Measurements from ENCODE around the gene KRTAP4-4.
A peak's percentile ranks its signal among the peaks of the same experiment; 100 is the strongest.
"Not testable (repeated sequence)": the region's sequence is repeated elsewhere in the genome, so short reads cannot be mapped to it uniquely, and the experiment has no call there.

The KRTAP4-4 gene

GRCh38 chr17:41148971-41149651 lies 11.4 kb downstream of the KRTAP4-4 start:
- DNase-seq (ENCODE audit: low spot score), result not testable (repeated sequence)

GRCh38 chr17:41147531-41148204 lies 12.9 kb downstream of the KRTAP4-4 start:
- no peak for DNase-seq (ENCODE audit: low spot score)

DNA sequence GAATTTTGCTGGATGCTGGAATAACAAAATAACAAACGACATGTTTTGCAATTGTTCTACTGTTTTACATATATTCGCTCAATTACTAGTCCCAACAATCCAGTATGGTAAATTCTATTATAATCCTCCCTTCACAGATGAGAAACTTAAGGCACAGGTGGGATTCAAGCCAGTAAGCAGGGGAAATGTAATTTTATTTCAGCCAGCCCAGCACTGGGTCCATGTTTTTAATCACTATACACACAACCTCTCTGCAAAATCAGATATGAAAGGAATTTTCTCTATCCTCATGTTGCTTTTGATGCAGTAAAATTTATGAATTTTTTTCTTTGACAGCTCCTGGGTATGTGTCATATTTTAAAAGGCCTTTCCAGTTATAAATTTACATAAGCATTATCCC lies 15.3 kb downstream of the KRTAP4-4 start:
- no peak for DNase-seq (ENCODE audit: low spot score)

GRCh38 chr17:41144846-41145245 lies 15.7 kb downstream of the KRTAP4-4 start:
- DNase-seq (ENCODE audit: low spot score), result no peak

DNA sequence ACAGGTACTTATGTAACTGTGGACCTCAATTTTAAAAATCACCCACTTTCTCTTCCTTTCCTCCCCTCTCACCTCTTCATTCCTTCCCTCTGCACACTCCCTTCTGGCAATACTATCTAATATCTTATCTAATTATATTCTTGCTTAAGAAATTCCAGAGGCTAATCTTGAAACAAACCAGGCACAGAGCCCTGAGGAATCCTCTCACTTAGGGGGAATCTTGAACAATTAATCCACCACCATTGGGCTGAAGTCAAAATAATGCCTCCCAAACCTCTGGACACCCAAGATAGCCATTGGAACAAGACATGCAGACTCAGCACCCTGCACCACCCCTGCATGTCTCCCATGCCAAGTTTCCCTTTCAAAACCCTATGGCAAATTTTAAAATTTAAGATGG lies 19.2 kb downstream of the KRTAP4-4 start:
- DNase-seq (ENCODE audit: low spot score), result no peak

DNA sequence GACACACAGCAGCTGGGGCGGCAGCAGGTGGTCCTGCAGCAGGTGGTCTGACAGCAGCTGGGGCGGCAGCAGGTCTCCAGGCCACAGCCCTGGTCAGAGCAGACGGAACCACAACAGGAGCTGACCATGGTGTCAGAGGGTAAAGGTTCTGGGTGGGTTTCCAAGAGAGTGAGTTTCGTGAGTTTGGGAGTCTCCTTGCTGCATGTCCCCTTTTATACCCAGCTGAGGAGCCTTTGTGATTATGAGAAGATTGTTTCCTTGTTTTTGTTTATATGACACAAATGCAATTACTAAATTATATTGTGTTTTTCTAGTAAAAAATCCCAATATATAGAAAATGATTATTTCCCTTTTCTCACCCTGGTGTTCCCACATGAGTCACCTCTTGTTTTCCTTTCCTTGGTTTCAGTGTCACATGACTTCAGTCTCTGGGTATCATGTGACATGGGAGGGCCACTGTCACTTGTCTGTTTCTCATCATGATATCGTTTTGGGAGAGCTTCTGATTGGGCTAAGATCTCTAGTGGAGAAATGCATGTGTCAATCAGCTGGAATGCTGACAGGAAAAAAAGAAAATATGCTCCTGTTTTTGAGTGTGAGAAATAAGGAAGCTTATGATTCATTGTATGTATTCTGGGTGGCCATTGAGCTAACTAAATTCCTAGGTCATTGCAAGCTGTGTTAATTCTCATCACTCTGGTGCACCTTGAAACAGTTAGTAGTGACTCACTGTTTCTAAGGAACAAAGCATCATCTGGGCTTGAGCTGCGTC lies 20.0 kb downstream of the KRTAP4-4 start, which contains the start of gene KRTAP4-6:
TSS of gene KRTAP4-6 (minus strand) at position 185 of the 772 bp plus-strand sequence. CDS start at position 128, 57 bp downstream.
- peak; percentile 35 for DNase-seq (ENCODE audit: low spot score)

GRCh38 chr17:41139865-41140264 lies 20.7 kb downstream of the KRTAP4-4 start:
- not testable (repeated sequence) for DNase-seq (ENCODE audit: low spot score)

- peak; percentile 16 for DNase-seq (ENCODE audit: low spot score)
Measured at GRCh38 chr17:41133880-41134735, 26.4 kb downstream of the KRTAP4-4 start.

GRCh38 chr17:41131979-41132378 lies 28.6 kb downstream of the KRTAP4-4 start:
- DNase-seq (ENCODE audit: low spot score), result no peak

DNA sequence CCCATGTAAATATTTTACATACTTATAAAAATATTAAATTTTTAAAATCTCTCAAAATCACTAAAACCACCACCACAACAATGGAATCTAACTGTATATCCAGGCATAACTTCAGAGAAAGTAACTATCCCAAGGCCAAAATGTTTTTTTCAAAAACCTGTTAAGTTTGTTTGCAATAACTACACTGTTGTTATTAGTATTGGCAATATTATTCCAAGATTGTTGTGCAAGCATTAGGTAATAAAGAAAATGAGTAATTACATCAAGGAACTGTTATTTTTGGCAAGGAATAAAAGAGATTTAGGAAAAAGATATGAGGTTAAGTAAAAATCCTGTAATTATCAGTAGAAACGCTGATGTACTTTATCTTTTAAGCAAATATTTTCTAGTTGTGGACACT lies 33.2 kb downstream of the KRTAP4-4 start:
- DNase-seq (ENCODE audit: low spot score), result no peak

- no peak for DNase-seq (ENCODE audit: low spot score)
Measured at GRCh38 chr17:41126412-41126811, 34.1 kb downstream of the KRTAP4-4 start.

- DNase-seq (ENCODE audit: low spot score), result no peak
Measured at GRCh38 chr17:41125064-41125463, 35.5 kb downstream of the KRTAP4-4 start.

- DNase-seq (ENCODE audit: low spot score), result not testable (repeated sequence)
Measured at GRCh38 chr17:41123991-41124371, 36.6 kb downstream of the KRTAP4-4 start, which contains the start of gene KRTAP4-12. Gene KRTAP4-12, minus strand, starts transcription at chr17:41124182. Its CDS starts 60 bp downstream, at chr17:41124122.

- DNase-seq (ENCODE audit: low spot score), result not testable (repeated sequence)
Measured at GRCh38 chr17:41123292-41123990, 37.1 kb downstream of the KRTAP4-4 start.

- DNase-seq (ENCODE audit: low spot score), result no peak
Measured at GRCh38 chr17:41121742-41122141, 38.8 kb downstream of the KRTAP4-4 start.

DNA sequence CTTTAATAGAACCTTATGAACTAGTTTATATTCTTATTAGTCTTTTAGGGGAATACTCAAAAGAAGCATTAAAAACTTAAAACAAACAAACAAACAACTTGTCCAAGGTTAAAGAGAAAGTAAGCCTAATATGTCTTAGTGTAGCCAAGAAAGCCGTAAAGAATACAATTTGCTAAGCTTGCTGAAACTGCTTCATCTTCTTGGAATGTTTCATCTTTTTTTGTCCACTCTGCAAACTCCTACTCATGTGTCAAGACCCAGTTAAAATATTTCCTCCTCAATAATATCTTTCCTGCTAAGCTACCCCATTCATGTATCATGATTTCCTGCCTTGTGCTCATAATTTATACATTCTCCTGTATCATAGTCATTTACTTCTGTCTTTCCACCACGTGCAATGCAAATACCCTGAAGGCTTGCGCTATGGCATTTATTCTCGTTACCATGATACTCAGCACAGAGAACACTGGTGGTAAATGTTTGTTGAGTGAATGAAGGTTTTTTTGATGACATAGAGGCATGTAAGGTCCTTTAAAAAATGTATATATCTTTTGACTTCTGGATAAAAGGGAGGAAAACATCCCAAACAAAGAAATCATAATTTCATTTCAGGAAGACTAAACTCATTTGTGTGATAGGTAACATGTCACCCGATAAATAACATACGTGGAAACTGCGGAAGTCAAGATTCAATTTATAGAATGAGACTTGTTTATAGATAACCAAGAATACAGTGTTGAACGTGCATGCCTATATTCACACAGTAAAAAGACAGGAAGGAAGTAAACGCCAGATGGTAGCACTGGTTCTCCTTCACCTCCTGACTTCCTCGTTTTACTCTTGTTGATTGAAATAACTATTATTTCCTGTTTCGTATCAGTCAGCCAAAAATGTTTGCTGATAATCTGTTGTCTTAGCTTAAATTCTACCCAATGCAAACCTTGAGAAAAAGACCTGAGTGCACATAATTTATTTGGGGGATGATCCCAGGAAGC lies 40.6 kb downstream of the KRTAP4-4 start:
- DNase-seq (ENCODE audit: low spot score), result not testable (repeated sequence)

GRCh38 chr17:41118721-41119120 lies 41.8 kb downstream of the KRTAP4-4 start:
- DNase-seq (ENCODE audit: low spot score), result no peak

- not testable (repeated sequence) for DNase-seq (ENCODE audit: low spot score)
Measured at GRCh38 chr17:41117846-41118386, 42.6 kb downstream of the KRTAP4-4 start, which contains the start of gene KRTAP4-11. Gene KRTAP4-11, minus strand, starts transcription at chr17:41118373. Its CDS starts 58 bp downstream, at chr17:41118315.

- no peak for DNase-seq (ENCODE audit: low spot score)
Measured at GRCh38 chr17:41116297-41116696, 44.3 kb downstream of the KRTAP4-4 start.

All from hepatic stellate cell (primary cell).